Ammon's horn (tissue), 1 donor: ENCODE data around the gene SNX25.
"Not testable (repeated sequence)": the region's sequence is repeated elsewhere in the genome, so short reads cannot be mapped to it uniquely, and the experiment has no call there.

Source experiments
- DNase-seq: peaks from one replicate; pipeline ENCODE4 v3.0.0-alpha.2; 2016; ENCODE audit warnings: low spot score

The SNX25 gene

DNA sequence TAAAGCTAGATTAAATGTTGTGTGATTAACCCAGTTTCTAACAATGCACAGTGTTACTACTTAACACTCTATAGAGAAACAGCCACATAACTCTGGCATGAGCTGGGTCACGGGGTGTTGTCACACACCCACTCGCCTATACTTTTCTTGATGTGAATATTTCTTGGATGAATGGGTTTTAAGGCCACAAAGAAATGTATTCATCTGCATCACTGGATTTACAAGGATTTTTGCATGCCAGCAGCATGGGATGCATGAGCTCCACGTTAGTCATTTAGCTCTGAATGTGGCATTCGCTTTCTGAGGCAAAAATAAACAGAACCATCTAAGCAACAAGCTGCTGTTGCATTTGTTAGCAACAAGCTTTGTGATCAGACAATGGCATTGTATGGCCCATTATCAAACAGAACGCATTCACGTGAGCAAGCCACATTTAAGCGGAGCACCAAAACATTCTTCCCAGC, 96.6 kb downstream of the SNX25 start:
- DNase-seq = peak; percentile 60

DNA sequence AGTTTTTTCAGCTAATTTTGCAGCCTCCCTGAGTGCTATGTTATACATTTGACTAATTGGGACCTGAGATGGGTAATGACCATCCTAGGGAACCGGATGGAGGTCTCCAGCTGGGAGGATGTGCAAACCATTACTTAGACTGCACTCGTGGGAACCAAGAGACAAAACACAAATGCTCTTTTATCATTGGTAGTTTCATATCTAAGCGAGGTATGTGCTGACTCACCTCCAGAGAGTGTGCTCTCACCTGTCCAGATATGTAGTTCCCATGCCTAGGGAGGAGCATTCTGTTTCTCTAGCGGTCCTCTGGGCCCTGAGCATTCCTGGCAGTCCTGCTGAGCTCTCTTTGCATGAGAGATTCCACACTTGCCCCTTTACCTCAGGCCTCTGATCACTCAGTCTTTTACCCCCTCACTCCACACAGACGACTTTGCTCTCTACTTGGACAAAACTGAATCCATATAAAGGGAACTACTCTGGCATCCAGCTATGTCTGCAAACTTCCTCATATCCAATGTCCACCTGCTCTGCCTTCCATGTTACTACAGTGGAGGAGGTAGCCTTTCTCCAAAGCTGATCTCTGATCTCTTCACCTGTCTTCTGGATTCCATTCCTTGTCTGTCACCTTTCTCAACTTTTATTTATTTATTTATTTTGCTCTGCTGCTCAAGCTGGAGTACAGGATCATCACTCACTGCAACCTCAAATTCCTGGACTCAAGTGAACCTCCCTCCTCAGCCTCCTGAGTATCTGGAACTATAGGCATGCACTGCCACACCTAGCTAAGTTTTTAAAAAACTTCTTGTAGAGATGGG, 97.9 kb downstream of the SNX25 start:
- DNase-seq = no peak

DNA sequence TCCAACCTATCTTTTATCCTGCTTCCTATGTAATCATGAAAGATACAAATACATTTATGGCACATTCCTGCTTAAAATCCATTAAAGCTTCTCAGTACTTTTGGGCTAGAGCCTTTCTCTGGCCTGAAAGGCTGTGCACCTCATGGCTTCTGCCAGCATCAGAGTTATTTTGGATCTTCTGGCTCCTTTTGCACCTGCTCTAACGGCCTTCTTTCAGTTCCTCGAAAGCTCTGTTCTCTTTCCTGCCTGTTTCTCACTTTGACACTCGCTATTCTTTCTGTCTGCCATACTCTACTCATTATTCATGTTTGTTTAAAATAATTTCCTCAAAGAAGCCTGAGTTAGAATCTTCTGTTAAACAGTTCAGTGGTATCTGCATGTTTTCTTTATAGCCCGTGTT, 100.4 kb downstream of the SNX25 start:
- DNase-seq = no peak

DNA sequence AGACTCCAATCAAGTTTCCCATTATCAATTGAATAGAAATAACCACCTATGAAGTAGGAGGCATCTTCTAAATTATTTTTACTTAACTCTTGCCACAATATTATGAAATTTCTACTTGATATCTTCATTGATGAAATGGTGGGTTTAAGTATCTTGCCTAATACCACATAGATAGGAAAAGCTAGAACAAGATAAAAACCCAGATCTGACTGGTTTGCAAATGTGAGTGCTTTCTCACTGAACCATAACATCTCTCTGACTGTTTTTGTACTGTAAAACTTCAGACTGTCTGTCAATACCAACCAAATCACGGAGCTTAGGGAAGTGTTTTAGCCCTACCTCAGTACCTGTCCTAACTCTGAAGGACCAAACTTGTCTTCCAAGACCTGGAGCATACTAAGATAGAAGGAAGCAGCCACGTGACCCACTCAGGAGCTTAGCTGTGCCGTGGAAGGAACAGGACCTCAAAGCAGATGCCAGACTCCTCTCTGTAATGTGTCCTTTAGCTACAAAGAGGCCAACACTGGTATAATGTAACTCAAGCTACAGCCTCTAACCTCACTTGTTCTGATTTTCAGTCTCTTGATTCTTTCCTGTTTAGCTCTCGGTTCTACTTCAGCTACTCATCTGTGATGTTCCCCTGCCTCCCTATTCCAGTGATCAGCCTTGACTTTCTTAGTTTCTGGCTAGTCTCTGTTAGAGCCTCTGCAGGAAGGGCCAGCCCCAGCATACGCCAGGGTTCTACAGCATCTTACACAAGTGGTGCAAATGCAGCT, 101.9 kb downstream of the SNX25 start:
- DNase-seq = no peak

DNA sequence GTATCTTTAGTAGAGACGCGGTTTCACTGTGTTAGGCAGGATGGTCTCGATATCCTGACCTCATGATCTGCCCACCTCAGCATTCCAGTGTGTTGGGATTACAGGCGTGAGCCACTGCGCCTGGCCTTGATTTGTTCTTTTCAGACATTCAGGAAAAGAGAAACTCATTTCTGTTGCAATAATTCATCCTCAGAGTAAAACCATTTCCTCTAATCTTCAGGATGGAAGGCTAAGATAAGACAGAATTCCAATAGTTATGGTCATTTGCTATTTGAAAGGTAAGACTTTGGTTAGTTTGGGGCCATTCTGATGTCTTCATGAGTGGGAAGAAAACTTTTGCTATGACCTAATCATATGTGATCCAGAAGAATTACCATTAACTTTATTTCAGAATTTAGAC, 103.3 kb downstream of the SNX25 start:
- DNase-seq = no peak

DNA sequence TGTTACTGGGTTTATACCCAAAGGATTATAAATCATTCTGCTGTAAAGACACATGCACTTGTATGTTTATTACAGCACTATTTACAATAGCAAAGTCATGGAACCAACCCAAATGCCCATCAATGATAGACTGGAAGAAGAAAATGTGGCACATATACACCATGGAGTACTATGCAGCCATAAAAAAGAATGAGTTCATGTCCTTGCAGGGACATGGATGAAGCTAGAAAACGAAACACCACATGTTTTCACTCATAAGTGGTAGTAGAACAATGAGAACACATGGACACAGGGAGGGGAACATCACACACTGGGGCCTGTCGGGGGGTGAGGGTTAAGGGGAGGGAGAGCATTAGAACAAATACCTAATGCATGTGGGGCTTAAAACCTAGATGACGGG, 108.1 kb downstream of the SNX25 start:
- not testable (repeated sequence) for DNase-seq

DNA sequence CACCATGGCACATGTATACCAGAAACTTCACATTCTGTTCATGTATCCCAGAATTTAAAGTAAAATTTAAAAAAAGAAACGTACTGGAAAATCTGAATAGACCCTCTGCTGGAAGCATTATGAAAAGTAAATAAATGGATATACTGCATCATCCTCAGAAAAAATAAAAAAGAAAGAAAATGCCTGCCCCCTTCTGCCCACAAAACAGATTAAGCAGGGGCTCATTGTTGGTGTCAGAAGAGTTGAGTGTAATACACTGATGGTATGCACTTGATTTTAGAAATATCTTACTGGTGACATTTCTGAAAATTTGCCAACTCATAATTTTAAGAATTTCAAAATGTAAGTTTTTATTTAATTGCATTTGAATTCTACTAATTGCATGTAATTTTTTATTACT, 108.5 kb downstream of the SNX25 start:
- no peak for DNase-seq

DNA sequence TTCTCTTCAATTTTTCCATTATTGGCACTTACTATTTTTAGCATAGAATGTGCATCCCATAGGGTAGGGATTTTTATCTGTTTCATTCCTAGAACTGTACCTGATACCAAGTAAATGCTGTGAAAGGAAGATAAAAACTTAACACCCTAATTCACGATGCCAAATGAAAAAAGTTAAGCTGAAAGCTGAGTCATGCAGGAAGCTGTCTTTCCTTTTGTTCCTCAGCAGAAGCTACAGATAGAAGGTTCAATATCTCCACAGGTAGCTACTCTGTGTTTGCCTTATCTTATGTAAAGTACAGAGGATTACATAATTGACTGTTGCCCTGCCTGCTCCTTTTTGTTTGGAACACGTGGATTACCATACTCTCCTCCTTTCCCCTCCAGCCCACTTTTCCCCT, 109.3 kb downstream of the SNX25 start:
- no peak for DNase-seq

DNA sequence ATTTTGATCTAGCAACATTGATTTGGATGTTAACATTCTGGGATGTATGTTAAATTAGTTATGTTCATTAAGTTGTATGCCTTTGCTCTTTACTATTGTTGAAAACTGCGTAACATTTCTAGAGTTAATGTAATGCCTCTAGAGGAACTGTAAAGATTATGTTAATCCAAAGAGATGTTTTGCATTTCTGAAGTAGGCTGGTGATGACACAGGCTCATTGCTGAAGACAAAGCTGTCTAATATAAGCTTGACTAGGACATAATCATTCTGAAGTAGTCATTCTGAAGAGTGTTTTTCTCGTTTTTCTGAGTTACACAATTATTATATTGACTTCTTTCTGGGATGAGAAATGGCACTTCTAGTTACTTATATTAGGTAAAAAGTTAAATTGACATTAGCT, 113.4 kb downstream of the SNX25 start:
- DNase-seq = no peak

DNA sequence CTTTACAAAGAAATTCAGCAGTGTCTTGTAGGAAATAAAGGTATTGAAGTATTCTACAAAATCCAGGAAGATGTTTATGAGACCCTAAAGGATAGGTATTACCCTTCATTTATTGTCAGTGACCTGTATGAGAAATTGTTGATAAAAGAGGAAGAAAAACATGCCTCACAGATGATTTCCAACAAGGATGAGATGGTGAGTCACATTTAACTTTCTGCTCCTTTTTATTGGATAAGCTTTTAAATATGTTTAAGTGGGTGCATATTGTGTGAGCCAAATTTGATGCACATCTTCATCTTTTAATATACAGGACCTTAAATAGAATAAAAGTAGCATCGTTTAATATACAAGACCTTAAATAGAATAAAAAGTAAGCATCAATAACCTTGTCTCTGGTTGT, 114.2 kb downstream of the SNX25 start:
- no peak for DNase-seq

DNA sequence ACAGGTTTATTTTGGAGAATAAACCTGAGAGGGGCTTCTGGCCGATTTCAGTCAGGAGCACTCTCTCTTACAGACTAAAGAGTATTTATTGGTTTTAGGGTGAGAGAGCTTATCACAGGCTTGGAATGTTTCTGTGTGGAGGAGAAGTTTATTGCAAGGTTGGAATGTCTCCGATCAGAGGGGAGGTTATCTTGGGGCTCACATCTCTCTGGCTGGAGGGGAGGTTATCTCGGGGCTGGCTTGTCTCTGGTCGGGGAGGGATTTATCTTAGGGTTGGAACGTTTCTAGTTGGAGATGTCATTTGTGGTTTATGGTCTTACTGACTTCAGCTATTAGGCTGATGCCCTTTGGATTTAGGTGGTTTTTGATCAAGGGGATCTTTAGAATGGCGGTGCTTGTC, 115.0 kb downstream of the SNX25 start:
- not testable (repeated sequence) for DNase-seq

DNA sequence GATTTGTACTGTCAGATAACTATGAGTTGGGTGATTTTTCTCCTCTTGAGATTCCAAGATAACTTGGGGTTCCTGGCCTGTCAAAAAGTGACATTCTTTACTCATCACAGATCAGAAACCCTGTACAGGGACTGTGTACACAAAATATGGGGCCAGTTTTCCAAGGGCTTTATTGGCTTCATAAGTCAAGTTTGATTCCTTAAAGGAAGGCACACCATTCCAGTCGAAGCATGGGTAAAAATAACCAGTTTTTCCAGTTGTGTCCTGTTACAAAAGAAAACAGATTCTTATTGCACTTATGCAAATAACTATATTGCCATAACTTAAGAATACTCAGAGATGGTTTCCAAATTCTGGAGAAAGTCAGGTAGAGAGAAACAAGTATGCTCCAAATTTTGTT, 116.3 kb downstream of the SNX25 start:
- not testable (repeated sequence) for DNase-seq

DNA sequence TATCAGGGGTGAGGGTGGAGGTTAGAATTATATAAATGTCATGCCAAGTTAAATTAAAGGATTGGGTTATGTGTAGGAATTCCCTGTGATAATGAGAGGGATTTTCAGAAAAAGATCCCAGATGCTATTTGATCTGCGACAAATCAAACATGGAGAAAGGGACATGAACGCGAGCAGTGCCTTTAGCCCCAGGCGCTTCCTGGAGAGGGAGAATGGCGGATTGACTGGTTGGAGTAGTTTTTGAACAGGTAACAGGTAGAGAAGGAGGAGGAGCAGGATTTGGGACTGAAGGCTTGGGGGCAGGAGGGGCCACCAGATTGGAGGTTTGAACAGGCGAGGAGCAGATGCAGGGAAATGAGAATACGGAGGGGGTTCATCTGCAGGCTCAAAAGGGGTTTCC, 119.2 kb downstream of the SNX25 start:
- no peak for DNase-seq

DNA sequence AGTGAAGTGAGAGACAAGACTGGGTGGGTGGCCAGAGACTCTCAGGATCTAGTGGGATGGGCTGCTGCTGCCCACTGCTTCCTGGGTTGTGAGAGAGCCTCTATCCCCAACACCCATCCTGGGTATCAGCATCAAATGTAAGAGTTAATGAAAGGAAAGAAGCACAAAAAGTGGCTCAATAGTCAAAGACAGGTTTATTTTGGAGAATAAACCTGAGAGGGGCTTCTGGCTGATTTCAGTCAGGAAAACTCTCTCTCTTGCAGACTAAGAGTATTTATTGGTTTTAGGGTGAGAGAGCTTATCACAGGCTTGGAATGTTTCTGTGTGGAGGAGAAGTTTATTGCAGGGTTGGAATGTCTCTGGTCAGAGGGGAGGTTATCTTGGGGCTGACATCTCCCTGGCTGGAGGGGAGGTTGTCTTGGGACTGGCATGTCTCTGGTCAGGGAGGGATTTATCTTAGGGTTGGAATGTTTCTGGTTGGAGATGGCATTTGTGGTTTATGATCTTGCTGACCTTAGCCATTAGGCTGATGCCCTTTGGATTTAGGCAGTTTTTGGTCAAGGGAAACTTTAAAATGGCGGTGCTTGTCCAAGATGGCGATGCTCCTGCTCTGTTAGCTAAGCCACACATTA, 120.6 kb downstream of the SNX25 start:
- DNase-seq = not testable (repeated sequence)

DNA sequence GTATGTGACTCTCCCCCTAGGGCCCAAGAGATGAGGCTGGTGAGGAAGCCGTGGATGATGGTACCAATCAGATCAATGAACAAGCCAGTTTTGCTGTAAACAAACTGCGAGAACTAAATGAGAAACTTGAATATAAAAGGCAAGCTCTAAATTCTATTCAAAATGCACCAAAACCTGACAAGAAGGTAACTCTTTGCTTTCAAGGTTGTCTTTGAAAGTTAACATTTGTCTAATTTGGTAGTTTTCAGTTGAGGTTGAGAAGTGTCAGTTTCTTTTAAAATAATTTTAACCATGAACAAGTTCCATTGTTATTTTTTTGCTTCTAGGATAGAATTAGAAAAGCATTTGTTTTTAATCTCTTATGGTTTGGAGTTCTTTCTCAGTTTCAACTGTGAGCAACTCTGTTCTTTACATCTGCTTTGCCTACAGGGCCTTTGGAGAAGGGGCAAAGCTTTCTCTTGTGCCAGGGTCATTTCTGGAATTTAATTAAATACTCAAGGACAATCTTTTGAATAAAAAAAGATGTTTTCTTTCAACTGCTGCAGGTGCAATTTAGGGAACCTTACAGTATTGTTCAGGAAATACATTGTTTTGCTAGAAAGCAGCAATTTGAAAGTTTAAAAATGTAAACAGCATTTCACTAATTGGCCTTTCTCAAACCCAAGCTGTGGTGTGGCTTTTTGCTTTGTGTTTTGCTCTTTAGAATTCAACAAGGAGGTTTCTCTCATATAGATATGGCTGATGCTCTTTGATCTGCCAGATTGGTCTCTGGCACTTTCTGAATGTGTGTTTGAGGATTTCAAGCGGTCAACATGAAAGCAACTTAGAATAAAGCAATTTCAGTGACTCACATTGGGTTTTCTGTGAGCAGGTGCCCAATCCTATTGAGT, 123.4 kb downstream of the SNX25 start:
- no peak for DNase-seq

DNA sequence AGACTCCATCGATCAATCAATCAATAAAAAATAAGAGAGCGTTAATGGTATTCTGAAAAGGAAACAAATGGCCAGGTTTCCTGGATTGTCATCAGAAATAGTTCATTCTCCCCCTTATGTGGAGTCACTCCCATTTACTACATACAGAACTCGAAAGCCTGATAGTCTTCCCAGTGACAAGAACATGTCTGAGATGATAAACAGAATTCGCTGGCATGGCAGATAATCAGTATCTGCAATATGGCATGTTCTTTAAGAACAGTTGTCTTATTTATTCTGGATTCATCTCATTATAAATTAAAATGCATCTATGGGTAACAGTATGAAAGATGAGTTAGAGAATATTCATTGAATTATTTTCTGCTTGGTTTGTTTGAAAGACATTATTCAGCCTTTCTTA, 124.9 kb downstream of the SNX25 start:
- DNase-seq = no peak

DNA sequence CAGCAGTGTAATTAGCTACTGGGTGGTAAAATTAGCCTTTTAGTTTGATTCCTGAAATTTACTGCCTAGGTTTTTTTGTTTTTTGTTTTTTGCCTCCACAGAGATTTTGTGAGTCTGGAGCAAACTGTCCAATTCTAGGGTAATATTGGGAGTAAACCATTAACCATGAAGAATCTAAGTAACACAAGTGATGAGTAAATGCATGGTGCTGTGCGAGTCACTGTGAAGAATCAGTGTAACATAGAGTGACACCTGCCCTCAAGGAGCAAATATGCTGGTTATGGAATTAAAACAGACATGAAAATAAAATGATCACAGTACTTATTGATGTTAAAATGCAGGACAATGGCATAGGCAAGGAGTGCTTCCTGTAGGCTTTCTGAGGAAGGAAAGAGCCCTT, 126.2 kb downstream of the SNX25 start:
- DNase-seq = no peak

DNA sequence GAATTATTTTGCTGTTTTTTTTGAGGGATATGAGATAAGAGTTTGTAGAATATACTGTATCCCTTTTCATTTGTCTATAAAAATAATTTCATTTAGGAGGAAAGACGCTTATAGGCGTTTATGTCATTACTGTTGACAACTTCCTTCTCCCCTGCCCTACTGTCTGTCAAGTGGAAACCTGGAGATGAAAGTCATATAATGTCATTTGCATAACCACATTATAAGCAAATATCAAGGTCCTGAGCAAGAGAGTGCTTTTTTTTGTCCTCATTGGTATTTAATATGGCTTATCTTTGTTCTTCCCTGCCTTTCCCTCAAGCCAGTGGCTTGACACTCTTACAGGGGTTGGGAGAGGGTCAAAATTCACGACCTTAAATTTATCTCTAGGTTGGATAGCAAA, 130.5 kb downstream of the SNX25 start:
- DNase-seq = no peak

DNA sequence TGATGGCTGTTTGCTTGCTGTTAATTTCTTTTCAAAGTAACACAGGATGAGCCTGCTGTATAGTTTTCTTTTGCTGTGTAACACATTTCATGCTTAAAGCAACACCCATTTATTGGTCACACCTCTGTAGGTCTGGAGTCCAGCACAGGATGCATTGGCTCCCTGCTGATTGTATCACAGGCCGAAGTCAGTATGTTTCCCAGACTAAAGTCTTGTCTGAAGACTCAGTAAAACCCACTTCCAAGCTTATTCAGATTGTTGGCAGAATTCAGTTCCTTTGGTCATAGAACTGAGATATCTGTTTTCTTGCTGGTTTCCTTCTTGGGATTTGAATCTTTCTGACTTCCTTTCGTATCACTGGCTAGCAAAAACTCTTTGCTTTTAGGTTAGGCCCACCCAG, 132.0 kb downstream of the SNX25 start:
- DNase-seq = no peak

DNA sequence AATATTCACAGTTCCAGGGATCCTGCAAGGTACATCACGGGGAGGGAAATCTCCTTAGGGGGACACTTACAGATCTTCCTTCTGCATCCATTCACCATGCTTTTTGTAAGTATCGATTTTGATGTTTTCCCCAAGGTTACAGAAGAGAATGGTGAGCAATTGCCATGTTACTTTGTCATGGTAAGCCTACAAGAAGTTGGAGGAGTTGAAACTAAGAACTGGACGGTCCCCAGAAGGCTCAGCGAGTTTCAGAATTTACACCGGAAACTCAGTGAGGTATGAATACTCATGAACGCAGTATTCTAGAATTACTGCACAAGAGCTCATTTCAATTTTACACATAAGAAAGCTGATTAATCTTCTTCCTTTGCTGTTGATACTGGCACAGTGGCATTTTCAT, 132.4 kb downstream of the SNX25 start:
- DNase-seq = no peak

DNA sequence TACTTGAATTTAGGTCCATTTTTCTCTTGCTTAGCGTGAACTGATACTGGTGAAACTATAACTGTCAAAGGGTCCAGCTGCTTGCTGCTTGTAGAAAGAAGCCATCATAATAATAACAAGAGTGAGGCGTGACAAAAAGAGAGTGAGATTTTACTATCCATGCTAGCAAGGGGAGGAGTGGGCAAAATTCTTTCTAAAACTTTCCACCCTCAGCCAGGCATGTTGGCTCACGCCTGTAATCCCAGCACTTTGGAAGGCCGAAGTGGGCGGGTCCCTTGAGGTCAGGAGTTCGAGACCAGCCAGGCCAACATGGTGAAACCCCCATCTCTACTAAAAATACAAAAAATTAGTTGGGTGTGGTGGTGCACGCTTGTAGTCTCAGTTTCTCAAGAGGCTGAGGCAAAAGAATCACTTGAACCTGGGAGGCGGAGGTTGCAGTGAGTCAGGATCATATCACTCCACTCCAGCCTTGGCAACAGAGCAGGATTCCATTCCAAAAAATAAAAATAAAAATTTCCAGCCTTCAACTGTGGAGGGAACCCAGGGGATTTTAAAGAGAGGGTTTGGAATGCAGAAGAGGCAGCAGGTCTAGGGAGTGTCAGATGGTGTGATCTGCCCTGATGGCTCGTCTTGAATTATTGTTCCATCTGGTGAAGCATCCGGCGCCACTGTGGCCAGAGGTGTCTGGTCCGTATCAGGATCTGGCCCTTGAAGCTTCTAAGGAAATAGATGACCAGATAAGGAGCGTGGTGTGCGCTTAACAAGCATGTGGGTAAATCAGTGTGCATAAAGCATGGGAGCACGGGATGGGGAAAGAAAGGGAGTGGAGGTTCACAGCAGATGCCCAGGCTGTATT, 134.6 kb downstream of the SNX25 start:
- DNase-seq = no peak
